Heart left ventricle (tissue), 16 donors: ENCODE measurements around the gene TRIM44. TPM values are rescaled to one million over a fixed set of nuclear protein-coding genes. Genes with fewer than 3 reads are reported as not detected.

Experiments used
- ATAC-seq, 4 donors: fragments of 200-7000 bp; cut with Tn5 transposase; one replicate each; pipeline ENCODE4 v1.9.1; 2020 to 2022; ENCODE audit warnings: moderate library complexity in 4 of 4, mild to moderate bottlenecking in 3 of 4, moderate number of reproducible peaks in 1 of 4
- DNase-seq, 5 donors: peaks; one replicate each; pipeline ENCODE4 v3.0.0-alpha.2; 2020
- H3K27ac ChIP-seq, 12 donors: fragments of 200-600 bp; sonication (generic) in 4 of 12; one replicate each; pipeline versions ENCODE4 v1.5.0 to v1.8.0; 2016 to 2022; ENCODE audit warnings: mild to moderate bottlenecking in 2 of 12
- H3K27me3 ChIP-seq, 9 donors: fragments of 200-600 bp; sonication (generic) in 2 of 9; one replicate each; pipeline versions ENCODE4 v1.5.1 to v1.8.0; 2016 to 2022; ENCODE audit warnings: mild to moderate bottlenecking in 3 of 9
- H3K36me3 ChIP-seq, 9 donors: fragments of 200-600 bp; sonication (generic) in 2 of 9; one replicate each; pipeline versions ENCODE4 v1.5.0 to v1.8.0; 2018 to 2022; ENCODE audit warnings: mild to moderate bottlenecking in 2 of 9
- H3K4me1 ChIP-seq, 12 donors: fragments of 200-600 bp; sonication (generic) in 4 of 12; one replicate each; pipeline versions ENCODE4 v1.5.0 to v1.8.0; 2016 to 2022; ENCODE audit warnings: mild to moderate bottlenecking in 3 of 12
- H3K4me3 ChIP-seq, 12 donors: fragments of 200-600 bp; sonication (generic) in 4 of 12; one replicate each; pipeline versions ENCODE4 v1.5.0 to v1.8.0; 2017 to 2022; ENCODE audit warnings: mild to moderate bottlenecking in 9 of 12, moderate library complexity in 4 of 12
- H3K9me3 ChIP-seq, 12 donors: fragments of 200-600 bp; sonication (generic) in 4 of 12; one replicate each; pipeline versions ENCODE4 v1.5.0 to v1.8.0; 2016 to 2022; ENCODE audit warnings: mild to moderate bottlenecking in 1 of 12
- POLR2A ChIP-seq, 2 donors: fragments of 450-650 bp; IDR thresholded peaks; one replicate each; pipeline ENCODE4 v1.6.1; 2017; ENCODE audit warnings: antibody characterized with exemption in 2 of 2, mild to moderate bottlenecking in 2 of 2, moderate library complexity in 2 of 2
- WGBS, 4 donors: extraction: QIAGEN DNeasy Blood & Tissue Kit in 2 of 4; methylation state at CpG; one replicate each; pipeline versions ENCODE4 v1.1.5 to v1.1.7; 2013 to 2018; 5-methylcytosine and 5-hydroxymethylcytosine counted together
- intact Hi-C, 10 donors: fragments of 100-400 bp; cut with DNase I; formaldehyde crosslinking; loops; one replicate each; pipeline versions ENCODE4 v1.11.1 to v1.14.2; 2022
- polyA plus RNA-seq, 2 donors: library from polyadenylated mRNA; stranded (reverse); fragments of 200-250 nt; gene quantifications; one replicate each; pipeline ENCODE4 v1.2.3, GENCODE V29; 2013
- total RNA-seq, 9 donors: library from RNA; depleted of rRNA in 2 of 9; stranded (reverse); fragments of >200 nt in 2 of 9; fragmentation: NEBNext Ultra II Directional in 3 of 9; extraction: Animal tissue kit (Norgen Biotek cat#: 25700) in 3 of 9; gene quantifications; one replicate each; pipeline versions ENCODE4 v1.1.0 to v1.2.4, GENCODE V29; 2016 to 2023
- TF ChIP-seq, protein P1 (sequence below), 12 donors: fragments of 200-600 bp; sonication (generic) in 4 of 12; IDR thresholded peaks; one replicate each; pipeline versions ENCODE4 v1.5.0 to v1.8.0; 2018 to 2022; ENCODE audit warnings: antibody characterized with exemption in 12 of 12, mild to moderate bottlenecking in 5 of 12
- donor health status: ischemic (EF 13 %, LVEDD 7.1; RV severe dilation, severe dysfunction).
- donor health status: healthy with polysubstance abuse.
- donor health status: DM: no; HTN: yes; CAD: no.
- donor health status: DM: no; HTN: no; CAD: no.
- donor health status: ischemic (EF 25% LVEDD 6.9; RV normal size, moderate dysfunction).
- donor health status: ischemic (EF 25% LVEDD 5.7; RV mildly dilated, moderate dysfunction).
- donor health status: healthy.
- donor health status: DM: yes; HTN: yes; CAD: no.
- donor health status: ischemic (EF 35%, LVEDD 5.7; RV mildly dilated, moderate dysfunction).
- donor health status: nonischemic (EF 11% LVEDD 7.7; RV severe dilation, severe dysfunction).
- donor health status: DM: yes; HTN: yes; CAD: no.
- donor health status: PGD.
- donor health status: ischemic (EF 29% LVEDD 5.4; RV normal size, mild dysfunction).
- donor health status: nonischemic (EF 23%, LVEDD 6.1; RV moderate dilation, normal function).

The TRIM44 gene
- total and polyA plus RNA-seq, 11 donors, result 7.9 to 55.3 (median 44.1) TPM

DNA sequence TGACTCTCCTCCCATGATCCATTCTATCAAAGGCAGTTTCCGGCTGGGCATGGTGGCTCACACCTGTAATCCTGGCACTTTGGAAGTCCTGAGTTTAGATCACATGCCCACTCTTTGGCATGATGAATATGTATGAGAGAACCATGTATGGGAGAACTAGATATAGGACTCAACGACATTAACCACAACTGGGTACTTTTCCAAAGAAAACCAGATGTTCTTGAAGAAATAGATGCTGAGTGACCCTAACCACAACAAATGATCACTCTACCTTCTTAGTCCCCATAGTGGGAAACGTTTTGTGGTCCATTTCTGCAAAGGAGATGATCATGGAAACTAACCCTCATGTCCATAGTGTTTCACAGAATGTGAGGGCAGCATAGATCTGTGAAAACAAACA, 30.7 kb upstream of the TRIM44 start:
- no peak for DNase-seq
- H3K4me1 ChIP-seq, result no peaks in the 10 kb centered on the region
- H3K27me3 ChIP-seq, result peaks cover 0 to 24% (median 0%) of the 10 kb centered on the region in 9 donors
- H3K9me3 ChIP-seq, result no peaks in the 10 kb centered on the region
- TF ChIP-seq, protein P1, sequence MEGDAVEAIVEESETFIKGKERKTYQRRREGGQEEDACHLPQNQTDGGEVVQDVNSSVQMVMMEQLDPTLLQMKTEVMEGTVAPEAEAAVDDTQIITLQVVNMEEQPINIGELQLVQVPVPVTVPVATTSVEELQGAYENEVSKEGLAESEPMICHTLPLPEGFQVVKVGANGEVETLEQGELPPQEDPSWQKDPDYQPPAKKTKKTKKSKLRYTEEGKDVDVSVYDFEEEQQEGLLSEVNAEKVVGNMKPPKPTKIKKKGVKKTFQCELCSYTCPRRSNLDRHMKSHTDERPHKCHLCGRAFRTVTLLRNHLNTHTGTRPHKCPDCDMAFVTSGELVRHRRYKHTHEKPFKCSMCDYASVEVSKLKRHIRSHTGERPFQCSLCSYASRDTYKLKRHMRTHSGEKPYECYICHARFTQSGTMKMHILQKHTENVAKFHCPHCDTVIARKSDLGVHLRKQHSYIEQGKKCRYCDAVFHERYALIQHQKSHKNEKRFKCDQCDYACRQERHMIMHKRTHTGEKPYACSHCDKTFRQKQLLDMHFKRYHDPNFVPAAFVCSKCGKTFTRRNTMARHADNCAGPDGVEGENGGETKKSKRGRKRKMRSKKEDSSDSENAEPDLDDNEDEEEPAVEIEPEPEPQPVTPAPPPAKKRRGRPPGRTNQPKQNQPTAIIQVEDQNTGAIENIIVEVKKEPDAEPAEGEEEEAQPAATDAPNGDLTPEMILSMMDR (IDR thresholded peaks at IDR 0.05), result no peak
- no peak for TF ChIP-seq POLR2A (IDR thresholded peaks at IDR 0.05)
- intact Hi-C loops, result no loop called here
- H3K27ac ChIP-seq, result no peak overlapping the region
- no peak for ATAC-seq
- no peaks in the 10 kb centered on the region for H3K36me3 ChIP-seq
- 76 to 85% (median 77%) methylated on average over 3 of the region's 3 CpGs for WGBS, 4 donors
- no peak overlapping the region for H3K4me3 ChIP-seq

DNA sequence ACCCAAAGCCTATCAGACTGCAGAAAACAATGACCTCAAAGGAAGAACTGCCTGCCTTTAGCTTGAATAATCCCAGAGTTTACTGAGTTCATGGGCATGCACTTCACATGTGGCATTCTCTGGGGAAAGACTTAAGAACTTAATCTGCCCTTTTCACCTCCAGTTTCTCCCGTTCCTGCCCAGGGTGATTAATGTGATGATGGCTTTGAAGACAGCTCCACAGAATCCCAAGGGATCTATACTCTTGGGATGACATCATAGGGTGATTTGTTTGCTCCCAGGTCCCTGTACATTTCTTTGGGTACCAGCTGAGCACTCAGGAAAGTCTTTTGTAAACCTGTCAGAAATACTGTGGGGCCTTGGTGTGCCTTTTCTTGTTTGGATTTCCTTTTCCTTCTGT, 30.3 kb upstream of the TRIM44 start:
- Histone ChIP-seq H3K36me3 (no peaks in the 10 kb centered on the region), H3K4me3 (no peak overlapping the region), H3K9me3 (no peaks in the 10 kb centered on the region), H3K4me1 (no peaks in the 10 kb centered on the region), H3K27ac (no peak overlapping the region), H3K27me3 (peaks cover 0 to 24% (median 0%) of the 10 kb centered on the region in 9 donors)
- intact Hi-C loops, result no loop called here
- TF ChIP-seq, protein P1 (IDR thresholded peaks at IDR 0.05), result no peak
- TF ChIP-seq POLR2A (IDR thresholded peaks at IDR 0.05), result no peak
- 55 to 85% (median 66%) methylated on average over 1 of the region's 1 CpG for WGBS, 4 donors
- ATAC-seq (no peak), DNase-seq (no peak)

DNA sequence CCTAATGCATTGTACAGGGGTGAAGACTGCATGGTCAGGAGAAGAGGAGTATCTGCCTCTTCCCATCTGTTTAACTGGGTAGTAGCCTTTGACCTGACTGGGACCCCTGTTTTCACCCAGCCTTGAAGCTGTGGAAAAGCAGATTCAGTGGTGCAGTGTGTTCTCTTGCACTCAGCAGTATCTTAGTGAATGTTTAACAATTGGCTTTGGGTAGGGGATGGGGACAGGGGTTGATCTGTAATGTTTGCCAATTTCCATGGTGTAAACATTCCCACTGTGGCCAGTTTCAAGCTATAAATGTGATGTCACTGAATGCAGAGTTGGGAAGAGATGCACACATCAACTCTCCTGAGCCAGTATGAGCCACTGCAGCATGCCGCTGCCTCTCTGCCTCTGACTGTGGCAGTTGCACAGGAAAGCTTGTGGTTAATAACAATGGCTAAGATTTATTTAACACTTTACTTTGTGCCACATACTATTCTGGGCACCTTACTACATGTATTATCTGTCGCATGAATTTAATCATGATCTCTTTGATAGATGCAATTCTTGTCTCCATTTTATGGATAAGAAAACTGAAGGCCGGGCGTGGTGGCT, 28.6 kb upstream of the TRIM44 start:
- WGBS, 4 donors, result 72 to 89% (median 82%) methylated on average over 4 of the region's 4 CpGs
- Histone ChIP-seq H3K4me1 (no peaks in the 10 kb centered on the region), H3K27me3 (peaks cover 0 to 24% (median 0%) of the 10 kb centered on the region in 9 donors), H3K36me3 (no peaks in the 10 kb centered on the region), H3K9me3 (no peaks in the 10 kb centered on the region), H3K27ac (no peak overlapping the region), H3K4me3 (no peak overlapping the region)
- ATAC-seq (no peak), DNase-seq (no peak)
- TF ChIP-seq, protein P1 (IDR thresholded peaks at IDR 0.05), result no peak
- TF ChIP-seq POLR2A (IDR thresholded peaks at IDR 0.05), result no peak
- intact Hi-C loops, result no loop called here

DNA sequence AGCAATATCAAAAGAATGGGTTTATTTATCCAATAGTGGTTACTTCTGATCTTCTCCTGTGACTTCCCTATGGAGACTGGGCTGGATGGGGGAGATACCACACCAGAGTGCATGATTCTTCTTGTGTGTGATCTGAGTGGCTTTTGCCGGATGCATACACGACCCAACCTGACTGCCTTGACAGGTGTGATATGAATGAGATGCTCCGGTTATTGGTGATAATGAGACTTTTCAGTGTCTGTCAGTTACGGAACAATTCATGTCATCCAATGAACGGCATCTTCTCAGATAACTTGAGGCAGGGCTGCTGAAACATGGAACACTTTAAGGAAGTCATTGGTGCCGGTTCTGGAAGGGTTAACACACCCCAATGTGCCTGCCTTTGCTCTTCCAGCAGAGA, 26.6 kb upstream of the TRIM44 start:
- ATAC-seq, result no peak
- Histone ChIP-seq H3K36me3 (no peaks in the 10 kb centered on the region), H3K27me3 (peaks cover 0 to 21% (median 0%) of the 10 kb centered on the region in 9 donors), H3K4me1 (peaks cover 0 to under 1% (median 0%) of the 10 kb centered on the region in 12 donors), H3K9me3 (no peaks in the 10 kb centered on the region), H3K27ac (no peak overlapping the region), H3K4me3 (no peak overlapping the region)
- 78 to 87% (median 87%) methylated on average over 6 of the region's 6 CpGs for WGBS, 4 donors
- no peak for DNase-seq
- intact Hi-C loops, result no loop called here
- TF ChIP-seq POLR2A (IDR thresholded peaks at IDR 0.05), result no peak
- TF ChIP-seq, protein P1 (IDR thresholded peaks at IDR 0.05), result no peak
